ENCODE data around the gene POLRMT. TPM values are rescaled to one million over a fixed set of nuclear protein-coding genes. Genes with fewer than 3 reads are reported as not detected.
"Not testable (repeated sequence)": the region's sequence is repeated elsewhere in the genome, so short reads cannot be mapped to it uniquely, and the experiment has no call there.

Gene POLRMT
- total RNA-seq, 1 donor from 2014 or later: 14.1 TPM

- Histone ChIP-seq H3K9ac (peak overlapping the region; percentile 61), H3K9me3 (ENCODE audit: low read depth) (no peaks in the 10 kb centered on the region), H3K4me3 (peak overlapping the region; percentile 92), H3K4me2 (peak overlapping the region; percentile 94), H3F3A (ENCODE audit: low read depth) (peaks cover 15% of the 10 kb centered on the region), H4K20me1 (ENCODE audit: low read depth) (peaks cover 40% of the 10 kb centered on the region), H3K79me2 (ENCODE audit: low read depth) (peaks cover 28% of the 10 kb centered on the region), H3K27me3 (peaks cover 26% of the 10 kb centered on the region), H3K4me1 (peaks cover 5% of the 10 kb centered on the region), H2AFZ (replicated peaks) (peak overlapping the region; percentile 87), H3K27ac (no peak overlapping the region), H3K36me3 (no peaks in the 10 kb centered on the region)
- peaks cover 3% of the 10 kb centered on the region for H3K36me3 Mint-ChIP-seq
- H3K4me3 Mint-ChIP-seq: peak overlapping the region; percentile 97
- peaks cover 15% of the 10 kb centered on the region for H3K4me1 Mint-ChIP-seq
- no peaks in the 10 kb centered on the region for H3K9me3 Mint-ChIP-seq
- peaks cover 6% of the 10 kb centered on the region for H3K27me3 Mint-ChIP-seq (ENCODE audit: insufficient read depth, low read depth)
- DNase-seq (ENCODE audit: low spot score): peak; percentile 26
- peak overlapping the region; percentile 96 for H3K27ac Mint-ChIP-seq
- TF ChIP-seq EZH2 (IDR thresholded peaks at IDR 0.05) (no peak), EZH2phosphoT487 (IDR thresholded peaks at IDR 0.05) (no peak), CTCF (IDR thresholded peaks at IDR 0.05) (no peak)
These were observed 676 bp upstream of the POLRMT start for GRCh38 chr19:633786-634639.

- H3K27ac Mint-ChIP-seq: peak overlapping the region; percentile 78
- no peak overlapping the region for H3K27ac ChIP-seq
These were observed 714 bp downstream of the POLRMT start for GRCh38 chr19:632579-633067.

GRCh38 chr19:629961-630714 is 3.2 kb downstream of the POLRMT start:
- no peaks in the 10 kb centered on the region for H3K27me3 ChIP-seq
- no peak for TF ChIP-seq EZH2phosphoT487 (IDR thresholded peaks at IDR 0.05)
- TF ChIP-seq EZH2 (IDR thresholded peaks at IDR 0.05): no peak
- TF ChIP-seq CTCF (IDR thresholded peaks at IDR 0.05): no peak
- H3K4me1 Mint-ChIP-seq: peaks cover 21% of the 10 kb centered on the region
- peaks cover 5% of the 10 kb centered on the region for H3K4me1 ChIP-seq
- H3K9me3 ChIP-seq (ENCODE audit: low read depth): no peaks in the 10 kb centered on the region
- no peak overlapping the region for H3K27ac ChIP-seq
- H3F3A ChIP-seq (ENCODE audit: low read depth): peaks cover 7% of the 10 kb centered on the region
- no peak overlapping the region for H3K4me3 ChIP-seq
- peaks cover 28% of the 10 kb centered on the region for H3K79me2 ChIP-seq (ENCODE audit: low read depth)
- DNase-seq (ENCODE audit: low spot score): no peak
- H2AFZ ChIP-seq (replicated peaks): no peak overlapping the region
- peaks cover 46% of the 10 kb centered on the region for H4K20me1 ChIP-seq (ENCODE audit: low read depth)
- no peaks in the 10 kb centered on the region for H3K36me3 ChIP-seq
- no peak overlapping the region for H3K4me2 ChIP-seq
- peaks cover 16% of the 10 kb centered on the region for H3K36me3 Mint-ChIP-seq
- H3K27ac Mint-ChIP-seq: no peak overlapping the region
- no peak overlapping the region for H3K9ac ChIP-seq
- no peaks in the 10 kb centered on the region for H3K9me3 Mint-ChIP-seq
- H3K4me3 Mint-ChIP-seq: no peak overlapping the region
- peaks cover 5% of the 10 kb centered on the region for H3K27me3 Mint-ChIP-seq (ENCODE audit: insufficient read depth, low read depth)

More at GRCh38 chr19:632579-633067, 714 bp downstream of the POLRMT start:
- peaks cover 13% of the 10 kb centered on the region for H3F3A ChIP-seq (ENCODE audit: low read depth)
- Mint-ChIP-seq H3K27me3 (ENCODE audit: insufficient read depth, low read depth) (peaks cover 7% of the 10 kb centered on the region), H3K4me3 (peak overlapping the region; percentile 97), H3K36me3 (peaks cover 11% of the 10 kb centered on the region), H3K9me3 (no peaks in the 10 kb centered on the region), H3K4me1 (peaks cover 16% of the 10 kb centered on the region)
- H3K9me3 ChIP-seq (ENCODE audit: low read depth): no peaks in the 10 kb centered on the region
- H2AFZ ChIP-seq (replicated peaks): peak overlapping the region; percentile 40
- H3K4me1 ChIP-seq: peaks cover 5% of the 10 kb centered on the region
- H3K9ac ChIP-seq: peak overlapping the region; percentile 59
- no peaks in the 10 kb centered on the region for H3K36me3 ChIP-seq
- H3K27me3 ChIP-seq: peaks cover 12% of the 10 kb centered on the region
- H4K20me1 ChIP-seq (ENCODE audit: low read depth): peaks cover 43% of the 10 kb centered on the region
- peak overlapping the region; percentile 92 for H3K4me3 ChIP-seq
- peak overlapping the region; percentile 94 for H3K4me2 ChIP-seq
- H3K79me2 ChIP-seq (ENCODE audit: low read depth): peaks cover 28% of the 10 kb centered on the region
- peak; percentile 77 for DNase-seq (ENCODE audit: low spot score)
- TF ChIP-seq CTCF (IDR thresholded peaks at IDR 0.05) (peak; percentile 1), EZH2 (IDR thresholded peaks at IDR 0.05) (peak; percentile 8), EZH2phosphoT487 (IDR thresholded peaks at IDR 0.05) (no peak)

GRCh38 chr19:629515-629914 is 3.8 kb downstream of the POLRMT start:
- Histone ChIP-seq H4K20me1 (ENCODE audit: low read depth) (peaks cover 50% of the 10 kb centered on the region), H3K79me2 (ENCODE audit: low read depth) (peaks cover 28% of the 10 kb centered on the region)
- not testable (repeated sequence) for H3K27ac Mint-ChIP-seq; DNase-seq (ENCODE audit: low spot score); H2AFZ ChIP-seq (replicated peaks); H3K4me3 ChIP-seq; H3K27ac ChIP-seq; H3K36me3 ChIP-seq; H3K9me3 Mint-ChIP-seq; H3K4me2 ChIP-seq; H3K27me3 Mint-ChIP-seq (ENCODE audit: insufficient read depth, low read depth); H3K9me3 ChIP-seq (ENCODE audit: low read depth); H3K9ac ChIP-seq; H3F3A ChIP-seq (ENCODE audit: low read depth); H3K4me1 ChIP-seq; H3K4me3 Mint-ChIP-seq; H3K27me3 ChIP-seq
- peaks cover 21% of the 10 kb centered on the region for H3K4me1 Mint-ChIP-seq
- H3K36me3 Mint-ChIP-seq: peaks cover 16% of the 10 kb centered on the region

Measured in neural progenitor cell (in vitro differentiated cells).